ENCODE results near the gene CCDC33.

Gene CCDC33

GRCh38 chr15:74369084-74369745 lies 133.1 kb downstream of the CCDC33 start:
- Histone ChIP-seq H4K91ac (ENCODE audit: low read length) (no peak overlapping the region), H2BK15ac (ENCODE audit: low read depth, poor library complexity, severe bottlenecking) (no peak overlapping the region), H3K4me3 (ENCODE audit: insufficient read depth in 1 of 2, low read depth in 1 of 2, low read length in 2 of 2) (no peak overlapping the region), H3K9me3 (ENCODE audit: control insufficient read depth, low read length) (no peaks in the 10 kb centered on the region), H3K27ac (ENCODE audit: low read length, poor library complexity, severe bottlenecking) (no peak overlapping the region), H2AFZ (ENCODE audit: low read depth, low read length) (no peak overlapping the region), H3K9ac (ENCODE audit: low read length) (no peak overlapping the region), H4K8ac (ENCODE audit: low read length) (no peak overlapping the region), H3K4me2 (ENCODE audit: low read length, poor library complexity, severe bottlenecking) (no peak overlapping the region), H3K27me3 (ENCODE audit: control insufficient read depth in 1 of 2, insufficient read depth in 1 of 2, low read length in 2 of 2) (peaks cover 0 to 50% of the 10 kb centered on the region in 2 experiments), H3K4ac (ENCODE audit: low read depth in 1 of 2, low read length in 2 of 2) (no peak overlapping the region), H3K18ac (ENCODE audit: low read depth in 1 of 2, low read length in 2 of 2) (no peak overlapping the region), H3K79me1 (replicated peaks; ENCODE audit: low read length, poor library complexity, severe bottlenecking) (no peaks in the 10 kb centered on the region), H3K4me1 (ENCODE audit: control insufficient read depth, insufficient read depth, low read depth, low read length) (peaks cover 16% of the 10 kb centered on the region), H2BK12ac (ENCODE audit: low read length in 2 of 2) (no peak overlapping the region), H2BK120ac (ENCODE audit: low read depth, low read length) (no peak overlapping the region), H2BK5ac (ENCODE audit: low read depth, low read length, poor library complexity, severe bottlenecking) (no peak overlapping the region), H2AK5ac (ENCODE audit: low read length, severe bottlenecking) (no peak overlapping the region), H3K23ac (ENCODE audit: low read length in 2 of 2) (no peak overlapping the region), H3K36me3 (ENCODE audit: control insufficient read depth in 1 of 2, insufficient read depth in 2 of 2, low read depth in 1 of 2, low read length in 2 of 2) (no peaks in the 10 kb centered on the region), H3K14ac (ENCODE audit: low read length in 2 of 2) (no peak overlapping the region)
- 68% methylated on average over 10 of the region's 10 CpGs for WGBS
- no peak for DNase-seq

DNA sequence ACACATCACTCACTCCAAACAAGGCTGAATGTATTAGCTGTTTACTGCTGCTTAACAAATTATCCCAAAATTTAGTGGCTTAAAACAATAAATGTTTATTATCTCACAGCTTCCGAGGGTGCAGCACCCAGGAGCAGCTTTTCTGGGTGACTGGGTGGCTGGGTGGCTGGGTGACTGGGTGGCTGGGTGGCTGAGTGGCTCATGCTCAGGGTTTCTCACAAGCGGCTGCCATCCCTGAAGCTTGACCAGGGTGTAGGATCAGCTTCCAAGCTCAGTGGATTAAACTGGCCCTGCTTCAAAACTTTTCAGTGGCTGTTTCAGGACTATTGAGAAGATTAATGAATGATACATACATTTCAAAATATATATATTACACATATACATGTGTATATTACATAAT lies 133.6 kb downstream of the CCDC33 start:
- H3K27ac ChIP-seq (ENCODE audit: low read length, poor library complexity, severe bottlenecking): no peak overlapping the region
- no peak overlapping the region for H4K91ac ChIP-seq (ENCODE audit: low read length)
- 80% methylated on average over 1 of the region's 2 CpGs for WGBS
- H2BK5ac ChIP-seq (ENCODE audit: low read depth, low read length, poor library complexity, severe bottlenecking): no peak overlapping the region
- peaks cover 20% of the 10 kb centered on the region for H3K4me1 ChIP-seq (ENCODE audit: control insufficient read depth, insufficient read depth, low read depth, low read length)
- no peaks in the 10 kb centered on the region for H3K36me3 ChIP-seq (ENCODE audit: control insufficient read depth in 1 of 2, insufficient read depth in 2 of 2, low read depth in 1 of 2, low read length in 2 of 2)
- no peak overlapping the region for H2BK120ac ChIP-seq (ENCODE audit: low read depth, low read length)
- H3K14ac ChIP-seq (ENCODE audit: low read length in 2 of 2): no peak overlapping the region
- H3K9me3 ChIP-seq (ENCODE audit: control insufficient read depth, low read length): no peaks in the 10 kb centered on the region
- H3K18ac ChIP-seq (ENCODE audit: low read depth in 1 of 2, low read length in 2 of 2): no peak overlapping the region
- no peak for DNase-seq
- no peak overlapping the region for H3K4me3 ChIP-seq (ENCODE audit: insufficient read depth in 1 of 2, low read depth in 1 of 2, low read length in 2 of 2)
- H3K23ac ChIP-seq (ENCODE audit: low read length in 2 of 2): no peak overlapping the region
- no peak overlapping the region for H2AFZ ChIP-seq (ENCODE audit: low read depth, low read length)
- H2BK15ac ChIP-seq (ENCODE audit: low read depth, poor library complexity, severe bottlenecking): no peak overlapping the region
- H3K27me3 ChIP-seq (ENCODE audit: control insufficient read depth in 1 of 2, insufficient read depth in 1 of 2, low read length in 2 of 2): peaks cover 0 to 50% of the 10 kb centered on the region in 2 experiments
- H3K79me1 ChIP-seq (replicated peaks; ENCODE audit: low read length, poor library complexity, severe bottlenecking): no peaks in the 10 kb centered on the region
- no peak overlapping the region for H4K8ac ChIP-seq (ENCODE audit: low read length)
- H3K4ac ChIP-seq (ENCODE audit: low read depth in 1 of 2, low read length in 2 of 2): no peak overlapping the region
- H3K4me2 ChIP-seq (ENCODE audit: low read length, poor library complexity, severe bottlenecking): no peak overlapping the region
- no peak overlapping the region for H3K9ac ChIP-seq (ENCODE audit: low read length)
- H2BK12ac ChIP-seq (ENCODE audit: low read length in 2 of 2): no peak overlapping the region
- H2AK5ac ChIP-seq (ENCODE audit: low read length, severe bottlenecking): no peak overlapping the region

DNA sequence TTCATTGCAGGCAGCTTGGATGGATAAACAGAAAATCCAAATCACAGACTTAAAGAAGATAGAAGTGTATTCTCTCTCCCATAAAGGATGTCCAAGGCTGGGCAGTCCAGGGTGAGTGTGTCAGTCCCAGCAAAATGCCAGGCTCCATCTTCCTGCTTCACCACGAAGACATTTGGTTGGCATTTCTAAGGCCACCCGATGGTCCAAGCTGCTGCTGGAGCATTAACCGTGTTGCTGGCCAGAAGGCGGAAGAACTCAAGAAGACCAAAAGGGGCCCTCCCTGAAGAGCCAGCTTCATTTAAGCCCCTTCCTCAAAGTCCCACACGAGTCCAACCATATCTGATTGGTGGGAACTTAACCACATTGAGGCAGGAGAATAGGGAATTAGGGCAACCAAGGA lies 134.3 kb downstream of the CCDC33 start:
- Histone ChIP-seq H3K36me3 (ENCODE audit: control insufficient read depth in 1 of 2, insufficient read depth in 2 of 2, low read depth in 1 of 2, low read length in 2 of 2) (no peaks in the 10 kb centered on the region), H3K27ac (ENCODE audit: low read length, poor library complexity, severe bottlenecking) (no peak overlapping the region), H4K91ac (ENCODE audit: low read length) (no peak overlapping the region), H2BK5ac (ENCODE audit: low read depth, low read length, poor library complexity, severe bottlenecking) (no peak overlapping the region), H3K4me2 (ENCODE audit: low read length, poor library complexity, severe bottlenecking) (no peak overlapping the region), H3K9me3 (ENCODE audit: control insufficient read depth, low read length) (no peaks in the 10 kb centered on the region), H2BK15ac (ENCODE audit: low read depth, poor library complexity, severe bottlenecking) (no peak overlapping the region), H3K9ac (ENCODE audit: low read length) (no peak overlapping the region), H3K23ac (ENCODE audit: low read length in 2 of 2) (no peak overlapping the region), H2BK120ac (ENCODE audit: low read depth, low read length) (no peak overlapping the region), H2AFZ (ENCODE audit: low read depth, low read length) (no peak overlapping the region), H3K27me3 (ENCODE audit: control insufficient read depth in 1 of 2, insufficient read depth in 1 of 2, low read length in 2 of 2) (peaks cover 0 to 46% of the 10 kb centered on the region in 2 experiments), H3K18ac (ENCODE audit: low read depth in 1 of 2, low read length in 2 of 2) (no peak overlapping the region), H2AK5ac (ENCODE audit: low read length, severe bottlenecking) (no peak overlapping the region), H3K4ac (ENCODE audit: low read depth in 1 of 2, low read length in 2 of 2) (no peak overlapping the region), H3K14ac (ENCODE audit: low read length in 2 of 2) (no peak overlapping the region), H3K4me1 (ENCODE audit: control insufficient read depth, insufficient read depth, low read depth, low read length) (peaks cover 18% of the 10 kb centered on the region), H3K79me1 (replicated peaks; ENCODE audit: low read length, poor library complexity, severe bottlenecking) (no peaks in the 10 kb centered on the region), H3K4me3 (ENCODE audit: insufficient read depth in 1 of 2, low read depth in 1 of 2, low read length in 2 of 2) (no peak overlapping the region), H4K8ac (ENCODE audit: low read length) (no peak overlapping the region), H2BK12ac (ENCODE audit: low read length in 2 of 2) (no peak overlapping the region)
- DNase-seq: no peak
- 92% methylated on average over 5 of the region's 5 CpGs for WGBS

GRCh38 chr15:74373056-74373650 lies 137.0 kb downstream of the CCDC33 start:
- H3K36me3 ChIP-seq (ENCODE audit: control insufficient read depth in 1 of 2, insufficient read depth in 2 of 2, low read depth in 1 of 2, low read length in 2 of 2): no peaks in the 10 kb centered on the region
- H3K4me1 ChIP-seq (ENCODE audit: control insufficient read depth, insufficient read depth, low read depth, low read length): peaks cover 9% of the 10 kb centered on the region
- H3K18ac ChIP-seq (ENCODE audit: low read depth in 1 of 2, low read length in 2 of 2): no peak overlapping the region
- no peak overlapping the region for H2BK15ac ChIP-seq (ENCODE audit: low read depth, poor library complexity, severe bottlenecking)
- no peak overlapping the region for H3K23ac ChIP-seq (ENCODE audit: low read length in 2 of 2)
- no peak overlapping the region for H3K4me3 ChIP-seq (ENCODE audit: insufficient read depth in 1 of 2, low read depth in 1 of 2, low read length in 2 of 2)
- no peak overlapping the region for H3K4ac ChIP-seq (ENCODE audit: low read depth in 1 of 2, low read length in 2 of 2)
- no peak overlapping the region for H3K14ac ChIP-seq (ENCODE audit: low read length in 2 of 2)
- no peak for DNase-seq
- no peak overlapping the region for H2BK120ac ChIP-seq (ENCODE audit: low read depth, low read length)
- no peak overlapping the region for H4K91ac ChIP-seq (ENCODE audit: low read length)
- H3K4me2 ChIP-seq (ENCODE audit: low read length, poor library complexity, severe bottlenecking): no peak overlapping the region
- no peak overlapping the region for H2AK5ac ChIP-seq (ENCODE audit: low read length, severe bottlenecking)
- H3K27ac ChIP-seq (ENCODE audit: low read length, poor library complexity, severe bottlenecking): no peak overlapping the region
- no peak overlapping the region for H4K8ac ChIP-seq (ENCODE audit: low read length)
- no peak overlapping the region for H3K9ac ChIP-seq (ENCODE audit: low read length)
- H3K79me1 ChIP-seq (replicated peaks; ENCODE audit: low read length, poor library complexity, severe bottlenecking): no peaks in the 10 kb centered on the region
- 63% methylated on average over 13 of the region's 13 CpGs for WGBS
- no peaks in the 10 kb centered on the region for H3K9me3 ChIP-seq (ENCODE audit: control insufficient read depth, low read length)
- H2BK12ac ChIP-seq (ENCODE audit: low read length in 2 of 2): no peak overlapping the region
- H2BK5ac ChIP-seq (ENCODE audit: low read depth, low read length, poor library complexity, severe bottlenecking): no peak overlapping the region
- peaks cover 0 to 37% of the 10 kb centered on the region in 2 experiments for H3K27me3 ChIP-seq (ENCODE audit: control insufficient read depth in 1 of 2, insufficient read depth in 1 of 2, low read length in 2 of 2)
- no peak overlapping the region for H2AFZ ChIP-seq (ENCODE audit: low read depth, low read length)
